Measurements from ENCODE around the gene TEX14.
"Not testable (repeated sequence)": the region's sequence is repeated elsewhere in the genome, so short reads cannot be mapped to it uniquely, and the experiment has no call there.

Gene TEX14

DNA sequence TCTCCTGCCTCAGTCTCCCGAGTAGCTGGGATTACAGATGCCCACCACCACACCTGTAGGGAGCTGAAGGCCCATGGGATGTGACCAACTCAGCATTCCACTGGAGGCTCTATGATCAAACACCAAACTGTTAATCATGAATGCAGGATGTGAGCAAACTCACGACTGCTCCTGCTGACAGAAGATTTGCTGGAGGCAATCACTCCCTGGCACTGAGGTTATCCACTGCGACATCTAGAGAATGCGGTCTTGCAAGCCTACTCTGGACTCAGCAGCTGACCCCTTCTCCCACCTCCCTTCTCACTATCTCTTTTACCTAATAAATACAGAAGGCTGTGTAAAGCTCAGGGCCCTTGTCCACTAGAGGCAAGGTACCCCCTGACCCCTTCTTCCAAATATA is 4.9 kb downstream of the TEX14 start:
- DNase-seq, result no peak

GRCh38 chr17:58684462-58684861 is 7.4 kb downstream of the TEX14 start:
- not testable (repeated sequence) for DNase-seq

DNA sequence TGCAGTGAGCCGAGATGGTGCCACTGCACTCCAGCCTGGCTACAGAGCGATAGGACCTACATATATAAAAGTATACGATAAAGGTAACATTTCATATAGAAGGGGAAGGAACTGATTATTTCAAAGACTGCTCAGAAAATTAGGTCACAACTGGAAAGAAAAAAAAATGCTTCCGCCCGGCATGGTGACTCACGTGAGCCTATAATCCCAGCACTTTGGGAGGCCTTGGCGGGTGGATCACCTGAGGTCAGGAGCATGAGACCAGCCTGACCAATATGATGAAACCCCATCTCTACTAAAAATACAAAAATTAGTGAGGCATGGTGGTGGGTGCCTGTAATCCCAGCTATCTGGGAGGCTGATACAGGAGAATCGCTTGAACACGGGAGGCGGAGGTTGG is 7.8 kb downstream of the TEX14 start:
- DNase-seq, result no peak

DNA sequence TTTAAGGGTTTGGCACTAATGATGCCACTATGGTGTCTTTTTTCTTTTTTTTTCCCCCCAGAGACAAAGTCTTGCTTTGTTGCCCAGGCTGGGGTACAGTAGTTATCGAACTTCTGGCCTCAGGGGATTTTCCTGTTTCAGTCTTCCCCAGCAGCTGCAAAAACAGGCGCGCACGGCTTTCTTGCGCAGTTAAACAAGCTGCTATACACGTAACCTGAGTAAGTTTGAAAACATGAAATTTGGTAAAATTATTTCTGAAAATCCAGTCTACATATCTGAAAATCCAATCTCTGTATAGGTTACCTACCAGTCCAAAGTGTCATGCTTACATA is 11.8 kb downstream of the TEX14 start:
- DNase-seq, result no peak

DNA sequence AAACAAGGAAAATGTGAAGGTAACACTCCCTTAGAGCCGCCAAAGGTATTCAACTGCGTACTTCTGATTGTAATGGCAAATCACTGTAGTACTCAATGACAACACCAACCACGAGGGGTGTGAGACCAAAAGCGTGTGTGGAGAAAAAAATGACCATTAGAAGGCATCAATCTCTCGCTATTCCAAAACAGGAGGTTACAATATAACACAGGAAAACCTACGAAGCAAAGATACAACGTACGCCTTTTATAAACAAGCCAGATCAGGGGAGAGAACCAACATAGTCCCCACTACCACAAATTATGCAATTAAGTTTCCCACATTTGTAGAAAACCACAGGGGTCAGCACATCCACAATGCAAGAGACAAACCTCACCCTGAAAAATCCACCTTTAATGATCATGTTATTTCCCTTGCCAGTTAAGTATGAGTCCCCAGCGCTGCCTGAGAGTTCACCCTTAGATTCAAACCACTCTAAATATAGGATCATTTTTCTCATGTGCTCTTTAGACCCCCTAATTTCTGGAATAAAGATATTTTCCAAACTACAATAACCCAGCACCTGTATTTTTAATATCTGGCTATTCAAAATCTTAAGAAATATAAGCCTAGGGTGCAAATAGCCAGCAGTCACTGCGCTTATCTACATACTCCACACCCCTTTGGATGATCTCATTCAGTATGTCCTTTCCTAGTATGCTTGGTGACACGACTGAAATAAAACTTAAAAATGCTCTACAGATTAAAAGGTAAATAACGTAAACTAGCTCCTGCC is 12.4 kb downstream of the TEX14 start:
- no peak for DNase-seq

DNA sequence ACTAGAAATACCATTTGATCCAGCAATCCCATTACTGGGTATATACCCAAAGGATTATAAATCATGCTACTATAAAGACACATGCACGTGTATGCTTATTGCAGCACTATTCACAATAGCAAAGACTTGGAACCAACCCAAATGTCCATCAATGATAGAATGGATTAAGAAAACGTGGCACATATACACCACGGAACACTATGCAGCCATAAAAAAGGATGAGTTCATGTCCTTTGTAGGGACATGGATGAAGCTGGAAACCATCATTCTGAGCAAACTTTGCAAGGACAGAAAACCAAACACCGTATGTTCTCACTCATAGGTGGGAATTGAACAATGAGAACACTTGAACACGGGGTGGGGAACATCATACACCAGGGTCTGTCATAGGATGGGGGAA is 13.6 kb downstream of the TEX14 start:
- not testable (repeated sequence) for DNase-seq

- DNase-seq, result no peak
These were observed 14.5 kb downstream of the TEX14 start for GRCh38 chr17:58677194-58677880.

DNA sequence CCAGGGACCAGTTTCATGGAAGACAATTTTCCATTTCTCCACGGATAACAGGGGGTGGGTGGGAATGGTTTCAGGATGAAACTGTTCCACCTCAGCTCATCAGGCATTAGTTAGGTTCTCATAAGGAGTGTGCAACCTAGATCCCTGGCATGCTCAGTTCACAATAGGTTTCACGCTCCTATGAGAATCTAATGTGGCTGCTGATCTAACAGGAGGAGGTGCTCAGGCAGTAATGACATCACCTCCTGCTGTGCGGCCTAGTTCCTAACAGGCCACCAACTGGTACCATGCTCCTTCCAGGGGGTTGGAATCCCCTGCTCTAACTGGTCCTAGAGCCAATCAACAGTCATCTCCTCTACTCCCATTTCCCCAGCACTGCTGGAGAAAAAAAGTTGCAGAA is 19.9 kb downstream of the TEX14 start:
- no peak for DNase-seq

- DNase-seq, result no peak
These were observed 22.0 kb downstream of the TEX14 start for GRCh38 chr17:58669853-58670252.

- no peak for DNase-seq
These were observed 23.3 kb downstream of the TEX14 start for GRCh38 chr17:58668598-58668935.

GRCh38 chr17:58667934-58668597 is 23.8 kb downstream of the TEX14 start:
- DNase-seq, result no peak

DNA sequence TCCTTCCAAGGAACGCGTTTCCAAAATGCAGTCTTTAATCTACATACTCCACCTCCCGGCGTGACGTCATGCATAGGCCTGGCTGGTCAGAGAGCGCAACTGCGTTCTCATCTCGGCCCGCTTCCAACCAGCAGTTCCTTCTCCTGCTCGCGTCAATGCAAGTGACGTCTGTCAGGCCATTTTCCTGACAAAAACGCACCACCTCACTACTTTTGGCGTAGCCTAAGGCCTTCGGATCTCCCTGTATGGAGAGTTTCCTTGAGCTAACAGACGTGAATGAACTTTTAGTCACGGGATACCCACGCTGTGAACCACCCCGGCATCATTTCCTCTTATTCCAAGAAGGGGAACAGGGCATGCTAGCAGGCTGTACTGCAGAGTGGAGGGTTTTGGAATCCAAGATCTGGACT is 25.0 kb downstream of the TEX14 start:
- no peak for DNase-seq

- DNase-seq, result no peak
These were observed 25.6 kb downstream of the TEX14 start for GRCh38 chr17:58665946-58666857.

GRCh38 chr17:58664302-58664701 is 27.5 kb downstream of the TEX14 start:
- no peak for DNase-seq

GRCh38 chr17:58661499-58661898 is 30.3 kb downstream of the TEX14 start:
- no peak for DNase-seq

GRCh38 chr17:58660621-58661020 is 31.2 kb downstream of the TEX14 start:
- no peak for DNase-seq

- DNase-seq, result not testable (repeated sequence)
These were observed 32.1 kb downstream of the TEX14 start for GRCh38 chr17:58659714-58660084.

GRCh38 chr17:58658804-58659713 is 32.8 kb downstream of the TEX14 start:
- DNase-seq, result peak; percentile 49

GRCh38 chr17:58657962-58658803 is 33.7 kb downstream of the TEX14 start:
- not testable (repeated sequence) for DNase-seq

DNA sequence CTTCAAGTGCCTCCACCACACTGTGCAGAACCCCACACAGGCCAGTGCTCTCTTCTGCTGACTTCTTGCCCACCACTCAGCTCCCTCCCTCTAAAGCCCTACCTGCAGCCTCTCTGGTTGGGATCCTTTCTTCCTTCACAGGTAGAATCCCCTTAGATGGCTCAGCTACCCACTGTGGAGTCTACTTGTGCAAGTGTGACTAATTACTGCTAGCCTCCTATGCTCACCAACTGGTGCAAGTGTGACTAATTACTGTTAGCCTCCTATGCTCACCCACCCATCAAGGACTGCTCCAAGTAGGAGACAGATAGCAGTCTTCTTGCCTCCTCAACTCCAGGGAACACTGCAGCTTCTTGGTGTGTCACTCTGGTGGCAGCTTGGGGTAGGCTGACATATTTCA is 43.6 kb downstream of the TEX14 start:
- no peak for DNase-seq

DNA sequence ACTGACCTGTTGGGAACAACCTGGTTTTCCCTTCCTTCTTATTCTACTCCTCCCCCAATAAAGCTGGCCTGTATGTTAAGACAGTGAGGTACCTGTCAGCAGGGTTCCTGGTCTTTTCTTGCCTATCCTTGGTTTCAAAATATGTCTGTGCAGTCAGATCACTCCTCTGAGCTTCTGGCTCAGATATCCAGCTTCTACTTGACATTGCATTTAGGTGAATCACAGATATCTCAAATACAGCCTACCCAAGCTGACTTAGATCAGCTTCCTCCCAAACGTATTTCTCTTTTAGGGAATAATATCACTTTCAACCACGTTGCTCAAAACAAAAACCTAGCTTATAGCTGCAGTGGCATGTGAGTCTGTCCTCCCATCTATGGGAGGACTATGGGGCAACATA is 48.7 kb downstream of the TEX14 start:
- no peak for DNase-seq
